Dendritic cell treated with granulocyte-macrophage colony-stimulating factor and Interleukin-4, amounts not matched to agents 40 ng/mL and 50 ng/mL, for 4 days (primary cell): ENCODE data around the gene GRIK4.
"Not testable (repeated sequence)": the region's sequence is repeated elsewhere in the genome, so short reads cannot be mapped to it uniquely, and the experiment has no call there.

Source experiments
- H3K27ac Mint-ChIP-seq: one replicate; pipeline ENCODE4 v1.8.0; 2022; ENCODE audit warnings: mild to moderate bottlenecking, mixed read lengths
- H3K27me3 Mint-ChIP-seq: one replicate; pipeline ENCODE4 v1.8.0; 2022; ENCODE audit warnings: mild to moderate bottlenecking, mixed read lengths
- H3K36me3 Mint-ChIP-seq: one replicate; pipeline ENCODE4 v1.8.0; 2022; ENCODE audit warnings: low read depth, mixed read lengths
- H3K4me1 Mint-ChIP-seq: one replicate; pipeline ENCODE4 v1.8.0; 2022; ENCODE audit warnings: low read depth, mixed read lengths
- H3K4me3 Mint-ChIP-seq: one replicate; pipeline ENCODE4 v1.8.0; 2022; ENCODE audit warnings: mild to moderate bottlenecking, moderate library complexity, mixed read lengths
- H3K9me3 Mint-ChIP-seq: one replicate; pipeline ENCODE4 v1.8.0; 2022; ENCODE audit warnings: mixed read lengths
- intact Hi-C: fragments of 100-400 bp; cut with micrococcal nuclease; formaldehyde crosslinking; loops from one replicate; pipeline ENCODE4 v1.15.0; 2022

The GRIK4 gene

DNA sequence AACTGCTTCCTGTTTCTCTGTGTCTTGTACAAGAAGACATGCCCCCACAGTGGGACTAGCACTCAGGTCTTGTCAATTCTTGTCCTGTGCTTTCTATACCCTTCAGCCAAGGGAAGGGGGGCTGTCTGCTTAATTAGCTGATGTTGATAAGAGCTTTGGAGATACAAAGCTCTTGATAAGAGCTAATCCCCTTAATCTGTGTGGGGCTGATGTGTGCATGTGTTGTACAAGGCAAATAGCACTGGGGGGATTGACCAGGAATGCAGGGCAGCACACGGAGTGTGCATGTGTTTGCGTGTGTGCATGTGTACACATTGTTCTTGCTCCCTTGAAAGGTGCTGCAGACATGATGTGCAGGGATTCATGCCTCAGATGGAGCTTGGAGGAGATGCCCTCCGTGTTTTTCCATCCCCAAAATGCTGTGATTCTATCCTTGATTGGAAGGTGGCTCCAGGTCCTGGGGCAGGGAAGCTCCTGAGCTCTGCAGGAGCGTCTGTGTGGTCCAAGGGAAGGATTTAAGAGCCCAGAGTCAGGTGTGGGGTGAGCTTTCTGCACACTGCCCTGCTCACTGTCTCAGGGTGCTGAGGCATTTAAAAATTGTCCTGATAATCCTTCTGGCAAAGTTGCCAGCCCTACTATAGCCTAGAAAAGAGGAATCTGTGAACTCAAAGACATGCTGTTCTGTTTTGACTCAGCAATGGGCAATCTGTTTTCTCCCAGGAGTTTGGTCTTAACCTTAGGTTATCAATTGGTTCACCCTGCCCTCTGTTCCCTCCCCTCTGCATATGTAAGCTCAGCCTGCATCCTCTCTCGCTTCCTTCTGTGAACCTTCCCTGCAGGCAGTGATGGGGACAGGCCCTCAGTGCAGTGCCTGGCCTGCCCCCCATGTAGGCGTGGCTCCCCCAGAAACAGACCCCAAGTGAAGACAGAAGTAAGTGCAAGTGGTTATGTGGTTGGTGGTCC is 102.0 kb downstream of the GRIK4 start:
- Mint-ChIP-seq H3K27ac (no peak overlapping the region), H3K36me3 (no peaks in the 10 kb centered on the region), H3K27me3 (no peaks in the 10 kb centered on the region), H3K9me3 (peaks cover 12% of the 10 kb centered on the region), H3K4me3 (no peak overlapping the region), H3K4me1 (no peaks in the 10 kb centered on the region)
- intact Hi-C loops: no loop called here

DNA sequence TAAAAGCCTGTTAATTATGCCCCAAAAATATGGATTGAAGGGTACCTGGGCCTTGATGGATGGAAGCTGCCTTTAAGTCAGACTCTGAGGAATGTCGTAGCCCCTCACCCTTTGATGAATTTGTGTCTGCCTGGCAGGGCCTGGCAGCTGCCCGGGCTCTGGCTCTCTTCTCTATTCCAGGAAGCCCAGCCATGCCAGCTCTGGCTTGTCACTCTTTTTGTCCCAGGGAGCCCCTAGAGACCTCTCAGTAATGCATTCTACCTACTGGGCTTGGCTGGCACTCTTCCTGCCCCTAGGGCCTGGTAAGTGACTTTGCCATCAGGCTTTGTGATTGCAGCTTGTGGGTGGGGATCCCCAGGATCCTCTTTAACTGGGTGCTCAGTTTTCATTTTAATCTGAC is 103.8 kb downstream of the GRIK4 start:
- H3K4me3 Mint-ChIP-seq: no peak overlapping the region
- H3K27ac Mint-ChIP-seq: no peak overlapping the region
- intact Hi-C loops: no loop called here
- no peaks in the 10 kb centered on the region for H3K36me3 Mint-ChIP-seq
- H3K9me3 Mint-ChIP-seq: peaks cover 14% of the 10 kb centered on the region
- no peaks in the 10 kb centered on the region for H3K27me3 Mint-ChIP-seq
- H3K4me1 Mint-ChIP-seq: no peaks in the 10 kb centered on the region

DNA sequence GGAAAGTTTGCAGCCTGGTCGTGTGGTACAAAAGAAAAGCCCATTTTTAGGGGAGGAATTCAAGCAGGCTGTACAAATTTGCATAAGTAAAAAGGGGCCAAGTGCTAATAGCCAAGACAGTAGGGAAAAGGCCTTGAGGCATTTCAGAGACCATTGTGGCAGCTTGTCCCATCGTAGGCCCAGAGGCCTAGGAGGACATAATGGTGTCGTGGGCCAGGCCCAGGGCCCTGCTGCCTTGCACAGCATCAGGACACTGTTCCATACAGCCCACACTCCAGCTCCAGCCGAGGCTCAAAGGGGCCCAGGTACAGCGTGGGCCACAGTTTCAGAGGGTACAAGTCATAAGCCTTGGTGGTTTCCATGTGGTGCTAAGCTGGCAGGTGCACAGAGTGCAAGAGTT is 106.9 kb downstream of the GRIK4 start:
- peaks cover 14% of the 10 kb centered on the region for H3K9me3 Mint-ChIP-seq
- no peaks in the 10 kb centered on the region for H3K36me3 Mint-ChIP-seq
- H3K4me1 Mint-ChIP-seq: no peaks in the 10 kb centered on the region
- H3K27ac Mint-ChIP-seq: no peak overlapping the region
- intact Hi-C loops: no loop called here
- H3K4me3 Mint-ChIP-seq: no peak overlapping the region
- H3K27me3 Mint-ChIP-seq: no peaks in the 10 kb centered on the region

DNA sequence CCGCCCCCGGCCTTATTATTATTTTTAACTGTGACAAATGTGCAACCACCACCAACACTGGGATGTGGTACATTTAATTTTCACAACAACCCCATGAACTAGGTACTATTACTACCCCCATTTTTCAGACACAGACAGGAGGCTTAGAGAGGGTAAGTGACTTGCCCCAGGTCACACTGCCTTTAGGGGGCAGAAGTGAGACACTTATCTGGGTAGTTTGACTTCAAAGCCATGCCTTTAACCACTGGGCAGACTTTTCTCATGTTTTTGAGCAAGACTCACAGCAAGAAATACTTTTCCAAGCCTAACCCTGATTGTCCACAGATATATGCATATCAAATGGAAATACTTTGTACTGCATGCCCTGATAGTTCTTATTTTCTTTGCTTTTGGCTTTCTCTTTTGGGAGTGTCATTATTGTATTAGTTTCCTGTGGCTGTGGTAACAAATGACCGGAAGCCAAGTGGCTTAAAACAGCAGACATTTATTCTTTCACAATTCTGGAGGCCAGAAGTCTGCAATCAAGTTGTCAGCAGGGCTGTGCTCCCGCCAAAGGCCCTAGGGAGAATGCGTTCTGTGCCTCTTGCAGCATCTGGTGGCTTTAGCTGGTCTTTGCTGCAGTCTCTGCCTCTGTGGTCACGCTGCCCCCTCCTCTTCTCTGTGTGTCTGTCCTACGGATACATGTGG is 110.8 kb downstream of the GRIK4 start:
- H3K9me3 Mint-ChIP-seq: peaks cover 14% of the 10 kb centered on the region
- H3K27me3 Mint-ChIP-seq: peaks cover 4% of the 10 kb centered on the region
- intact Hi-C loops: no loop called here
- no peak overlapping the region for H3K4me3 Mint-ChIP-seq
- H3K27ac Mint-ChIP-seq: no peak overlapping the region
- no peaks in the 10 kb centered on the region for H3K4me1 Mint-ChIP-seq
- no peaks in the 10 kb centered on the region for H3K36me3 Mint-ChIP-seq

DNA sequence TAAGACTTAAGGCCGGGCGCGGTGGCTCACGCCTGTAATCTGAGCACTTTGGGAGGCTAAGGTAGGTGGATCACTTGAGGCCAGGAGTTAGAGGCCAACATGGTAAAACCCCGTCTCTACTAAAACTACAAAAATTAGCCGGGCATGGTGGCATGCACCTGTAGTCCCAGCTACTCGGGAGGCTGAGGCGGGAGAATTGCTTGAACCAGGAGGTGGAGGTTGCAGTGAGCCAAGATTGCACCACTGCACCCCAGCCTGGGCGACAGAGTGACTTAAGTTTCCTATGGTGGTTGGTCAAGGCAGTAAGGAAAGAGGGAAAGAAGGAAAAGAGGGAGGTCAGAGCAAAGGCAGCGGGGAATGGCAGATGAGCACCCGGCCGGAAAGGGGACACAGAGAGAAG is 113.4 kb downstream of the GRIK4 start:
- H3K4me1 Mint-ChIP-seq, H3K4me3 Mint-ChIP-seq, H3K36me3 Mint-ChIP-seq, H3K27me3 Mint-ChIP-seq, intact Hi-C loops, H3K9me3 Mint-ChIP-seq, H3K27ac Mint-ChIP-seq: not testable (repeated sequence)

DNA sequence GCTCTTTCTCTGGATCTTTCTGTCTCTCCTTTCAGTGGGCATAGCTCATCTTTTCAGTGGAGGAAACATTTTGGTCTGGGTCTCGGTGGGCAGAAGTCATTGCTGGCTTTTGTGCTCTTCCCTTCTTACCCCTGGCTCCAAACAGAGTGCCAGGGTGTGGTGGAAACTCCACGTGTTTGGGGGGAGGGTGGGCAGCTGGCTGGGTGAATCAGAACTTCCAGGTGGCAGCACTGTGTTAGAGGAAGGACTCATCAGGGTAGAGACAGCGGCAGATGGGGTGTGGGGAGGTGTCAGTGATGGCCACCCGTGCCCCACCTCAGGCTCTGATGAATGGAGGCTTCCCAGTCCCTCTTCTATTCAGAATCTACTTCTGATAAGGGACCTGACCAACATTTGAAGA is 114.0 kb downstream of the GRIK4 start:
- H3K27me3 Mint-ChIP-seq: peaks cover 4% of the 10 kb centered on the region
- H3K4me3 Mint-ChIP-seq: no peak overlapping the region
- H3K36me3 Mint-ChIP-seq: no peaks in the 10 kb centered on the region
- no peaks in the 10 kb centered on the region for H3K9me3 Mint-ChIP-seq
- intact Hi-C loops: no loop called here
- no peak overlapping the region for H3K27ac Mint-ChIP-seq
- H3K4me1 Mint-ChIP-seq: no peaks in the 10 kb centered on the region

DNA sequence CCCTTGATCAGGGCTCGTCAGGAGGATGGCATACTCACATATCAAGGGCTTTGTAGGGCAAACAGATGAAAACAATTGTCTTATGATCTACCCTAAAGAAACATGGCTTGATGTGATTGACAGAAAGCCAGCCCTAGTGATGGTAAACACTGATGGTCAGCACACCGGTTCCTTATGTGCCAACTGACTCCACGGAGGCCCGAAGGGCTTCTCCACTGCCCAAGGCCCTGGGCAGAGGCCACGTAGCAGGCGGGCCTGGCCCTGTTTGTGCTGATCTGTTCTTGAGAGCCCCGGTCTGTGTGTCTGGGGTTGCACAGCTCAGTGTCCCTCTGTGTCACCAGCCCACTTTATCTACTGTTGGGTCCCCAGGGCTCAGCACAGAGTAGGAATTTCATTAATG is 115.2 kb downstream of the GRIK4 start:
- intact Hi-C loops: no loop called here
- Mint-ChIP-seq H3K36me3 (no peaks in the 10 kb centered on the region), H3K9me3 (no peaks in the 10 kb centered on the region), H3K27me3 (peaks cover 4% of the 10 kb centered on the region), H3K4me3 (no peak overlapping the region), H3K27ac (no peak overlapping the region), H3K4me1 (no peaks in the 10 kb centered on the region)

DNA sequence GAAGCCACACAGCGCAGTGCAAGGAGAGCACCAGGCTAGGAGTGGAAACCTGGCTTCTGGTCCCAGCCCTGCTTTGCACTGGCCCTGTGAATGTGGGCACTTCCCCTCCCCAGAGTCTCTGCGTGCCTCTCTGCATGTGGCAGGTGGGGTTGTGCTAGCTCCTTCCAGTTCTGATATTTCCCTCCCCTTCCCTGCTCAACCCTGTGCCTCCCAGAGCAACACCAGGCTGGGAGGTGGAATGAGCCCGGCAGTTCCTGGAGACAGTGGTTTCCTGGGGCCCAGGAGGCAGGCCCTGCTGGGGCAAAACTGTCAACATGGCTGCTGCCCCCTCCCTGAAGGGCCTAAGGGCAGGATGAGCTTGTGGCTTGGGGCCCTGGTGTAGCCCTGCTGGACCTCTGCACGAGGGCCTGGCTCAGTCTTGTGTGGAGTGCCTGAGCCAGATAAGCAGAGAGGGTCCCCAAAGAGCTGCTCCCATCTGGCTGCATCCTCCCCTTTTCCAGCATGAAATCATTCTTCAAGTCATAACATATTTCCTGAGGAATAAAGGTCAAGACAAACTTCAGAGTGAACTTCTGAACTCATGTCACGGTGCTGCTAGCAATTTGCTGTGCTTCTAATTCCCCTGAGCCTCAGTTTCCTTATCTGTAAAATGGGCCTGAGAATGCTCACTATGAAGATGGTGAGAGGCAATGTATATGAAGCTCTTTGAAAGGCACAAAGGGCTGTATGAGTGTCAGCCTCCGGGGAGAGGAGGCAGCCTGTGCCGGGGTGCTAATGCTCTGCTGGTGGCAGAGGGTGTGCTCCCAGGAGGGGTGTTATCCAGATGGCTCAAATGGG is 116.0 kb downstream of the GRIK4 start:
- Mint-ChIP-seq H3K36me3 (no peaks in the 10 kb centered on the region), H3K27me3 (peaks cover 6% of the 10 kb centered on the region), H3K9me3 (no peaks in the 10 kb centered on the region), H3K27ac (no peak overlapping the region), H3K4me1 (no peaks in the 10 kb centered on the region), H3K4me3 (no peak overlapping the region)
- intact Hi-C loops: no loop called here

DNA sequence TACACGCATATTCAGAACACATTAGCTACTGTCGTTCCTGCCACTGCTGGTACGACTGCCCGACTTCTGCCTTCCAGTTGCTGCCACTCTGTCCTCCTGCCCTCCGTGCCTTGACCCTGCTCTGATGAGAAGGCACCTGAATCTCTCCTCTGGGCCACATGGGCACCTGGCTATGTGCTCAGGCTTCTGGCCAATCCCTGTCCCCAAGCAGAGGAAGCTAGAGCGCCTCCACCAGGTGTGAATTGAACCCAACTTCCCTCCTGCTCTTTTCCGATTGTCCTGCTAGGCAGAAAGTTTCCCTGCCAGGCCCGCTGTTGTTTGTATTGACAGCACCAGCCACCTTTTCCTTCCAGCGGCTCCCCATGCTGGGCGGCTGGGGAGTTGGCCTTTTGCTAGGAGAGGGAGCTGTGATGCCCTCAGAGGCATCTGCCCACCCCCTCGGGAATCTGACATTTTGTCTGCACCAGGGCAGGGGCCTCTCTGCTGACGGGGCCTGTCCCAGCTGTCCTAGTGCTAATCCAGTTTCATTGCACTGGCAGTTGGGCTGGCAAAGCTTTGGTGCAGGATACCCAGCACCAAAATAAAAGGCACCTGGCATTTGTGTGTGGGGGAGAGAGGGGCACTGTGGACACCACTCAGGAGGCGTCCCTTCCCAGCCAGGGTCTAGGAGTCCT is 118.0 kb downstream of the GRIK4 start:
- Mint-ChIP-seq H3K27me3 (peaks cover 7% of the 10 kb centered on the region), H3K27ac (no peak overlapping the region), H3K9me3 (no peaks in the 10 kb centered on the region), H3K36me3 (no peaks in the 10 kb centered on the region), H3K4me1 (no peaks in the 10 kb centered on the region), H3K4me3 (no peak overlapping the region)
- intact Hi-C loops: no loop called here

DNA sequence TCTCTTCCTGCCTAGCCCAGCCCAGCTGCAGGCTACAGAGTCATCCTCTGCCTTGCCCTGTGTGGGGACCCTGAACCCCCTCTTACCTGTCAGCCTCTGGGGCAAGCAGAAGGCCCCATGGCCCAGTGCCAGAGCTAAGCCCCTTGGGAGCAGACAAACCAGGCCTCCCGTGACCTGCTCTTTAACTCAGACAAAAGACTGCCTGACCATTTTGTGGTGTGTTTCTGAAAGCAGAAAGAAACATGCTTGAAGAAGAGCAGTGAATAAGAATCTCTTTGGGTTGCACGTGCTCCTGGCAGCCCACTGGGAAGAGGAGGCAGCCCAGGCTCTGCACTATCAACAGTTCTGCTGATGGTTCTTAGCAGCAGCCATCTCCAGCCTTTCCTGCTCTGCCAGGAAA is 118.6 kb downstream of the GRIK4 start:
- Mint-ChIP-seq H3K27ac (no peak overlapping the region), H3K4me1 (no peaks in the 10 kb centered on the region), H3K36me3 (no peaks in the 10 kb centered on the region), H3K9me3 (no peaks in the 10 kb centered on the region), H3K4me3 (no peak overlapping the region), H3K27me3 (peaks cover 6% of the 10 kb centered on the region)
- intact Hi-C loops: no loop called here

DNA sequence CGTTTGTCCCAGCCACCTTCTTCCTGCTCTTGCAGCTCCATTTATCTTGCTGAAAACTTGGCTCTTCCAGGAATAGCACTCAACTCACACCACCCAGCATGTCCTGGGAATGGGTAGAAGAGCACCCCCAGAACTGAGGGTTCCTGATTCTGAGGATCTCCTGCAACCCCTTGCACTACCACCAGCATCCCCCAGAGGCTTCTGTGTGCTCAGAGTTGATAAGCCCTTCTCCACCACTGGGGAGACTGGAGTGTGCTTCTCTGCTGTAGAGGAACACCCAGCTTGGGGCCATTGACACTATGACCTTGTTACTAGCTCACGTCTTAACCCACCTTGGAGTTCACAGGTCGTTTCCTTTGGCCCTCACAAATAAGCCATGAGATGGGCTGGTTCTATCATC is 121.0 kb downstream of the GRIK4 start:
- no peaks in the 10 kb centered on the region for H3K4me1 Mint-ChIP-seq
- H3K4me3 Mint-ChIP-seq: no peak overlapping the region
- intact Hi-C loops: no loop called here

DNA sequence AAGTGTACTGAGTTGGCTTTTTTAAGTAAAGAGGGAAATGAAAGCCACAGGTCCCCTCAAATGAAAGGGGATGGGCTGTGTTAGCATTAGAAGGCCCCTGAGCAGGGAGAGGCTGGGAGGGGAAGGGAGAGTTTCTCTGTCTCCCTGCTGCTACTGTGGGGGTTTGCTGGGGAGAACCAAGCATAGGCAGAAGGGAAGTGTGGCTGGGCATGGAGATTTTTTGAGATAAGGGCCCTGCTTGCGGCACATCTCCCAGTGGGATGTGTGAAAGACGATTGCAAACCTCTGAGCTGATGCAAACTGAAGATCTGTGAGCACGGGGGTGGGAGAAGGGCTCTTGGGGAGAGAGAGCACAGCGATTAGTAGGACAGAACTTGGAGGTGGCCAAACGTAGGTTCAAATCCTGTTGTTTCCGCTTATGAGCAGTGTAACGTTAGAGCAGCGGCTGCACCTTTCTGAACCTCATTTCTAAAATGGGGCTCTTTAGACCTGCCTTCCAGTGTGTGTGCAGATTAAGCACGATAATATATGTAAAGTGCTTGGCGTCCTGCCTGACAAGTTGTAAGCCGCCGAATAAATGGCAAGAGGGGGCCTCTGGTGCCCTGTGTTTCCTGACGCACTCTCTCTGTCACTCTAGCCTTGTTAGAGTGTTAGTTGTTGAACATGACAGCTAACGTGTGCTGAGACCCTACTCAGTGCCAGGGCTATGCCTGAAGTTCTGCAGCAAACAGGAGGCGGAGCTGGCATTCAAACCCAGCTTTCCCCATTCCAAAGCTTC is 122.3 kb downstream of the GRIK4 start:
- peaks cover 5% of the 10 kb centered on the region for H3K27me3 Mint-ChIP-seq
- H3K36me3 Mint-ChIP-seq: no peaks in the 10 kb centered on the region
- H3K9me3 Mint-ChIP-seq: no peaks in the 10 kb centered on the region
- intact Hi-C loops: no loop called here
- no peak overlapping the region for H3K27ac Mint-ChIP-seq
- no peak overlapping the region for H3K4me3 Mint-ChIP-seq
- no peaks in the 10 kb centered on the region for H3K4me1 Mint-ChIP-seq

More for the DNA sequence above, 121.0 kb downstream of the GRIK4 start:
- Mint-ChIP-seq H3K9me3 (no peaks in the 10 kb centered on the region), H3K36me3 (no peaks in the 10 kb centered on the region), H3K27ac (no peak overlapping the region), H3K27me3 (peaks cover 5% of the 10 kb centered on the region)

DNA sequence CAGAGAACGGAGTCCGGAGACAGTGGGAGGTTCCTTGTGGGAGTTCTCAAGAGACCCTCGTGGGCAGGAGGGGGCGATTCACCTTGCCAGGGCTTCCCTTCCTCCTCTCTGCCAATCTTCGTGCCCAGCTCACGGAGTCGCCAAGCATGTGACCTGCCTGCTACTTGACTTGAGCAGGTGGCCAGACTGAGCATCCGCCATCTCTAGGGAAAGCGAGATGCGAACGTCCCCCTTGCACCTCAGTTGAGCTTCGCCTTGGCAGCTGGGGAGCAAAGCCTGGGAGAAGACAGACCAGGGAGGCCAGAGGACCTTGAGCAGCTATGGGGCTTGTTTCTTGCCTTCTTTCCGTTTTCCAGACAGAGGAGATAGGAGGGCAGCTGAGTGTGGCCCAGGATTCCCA is 123.2 kb downstream of the GRIK4 start:
- no peaks in the 10 kb centered on the region for H3K9me3 Mint-ChIP-seq
- H3K4me1 Mint-ChIP-seq: no peaks in the 10 kb centered on the region
- no peak overlapping the region for H3K4me3 Mint-ChIP-seq
- no peaks in the 10 kb centered on the region for H3K36me3 Mint-ChIP-seq
- no peak overlapping the region for H3K27ac Mint-ChIP-seq
- intact Hi-C loops: no loop called here
- peaks cover 7% of the 10 kb centered on the region for H3K27me3 Mint-ChIP-seq
